Neural crest cell (in vitro differentiated cells): Measurements from ENCODE around the gene EDEM1. TPM values are rescaled to one million over a fixed set of nuclear protein-coding genes. Genes with fewer than 3 reads are reported as not detected.

ENCODE experiments used
- DNase-seq: peaks from one replicate; pipeline ENCODE4 v3.0.0; 2021; ENCODE audit warnings: low read depth, mixed read lengths, low spot score
- H3K27ac Mint-ChIP-seq: one replicate; pipeline ENCODE4 v1.8.0; 2021; ENCODE audit warnings: mild to moderate bottlenecking, mixed read lengths; ENCODE audit not compliant: unreplicated experiment
- H3K27me3 Mint-ChIP-seq: 2 replicates; pipeline ENCODE4 v1.8.0; 2021; ENCODE audit warnings: low read depth, mild to moderate bottlenecking, mixed read lengths
- H3K36me3 Mint-ChIP-seq: 2 replicates; pipeline ENCODE4 v1.8.0; 2021; ENCODE audit warnings: low read depth, mild to moderate bottlenecking, mixed read lengths
- H3K4me1 Mint-ChIP-seq: 2 replicates; pipeline ENCODE4 v1.8.0; 2021; ENCODE audit warnings: mixed read lengths
- H3K4me3 Mint-ChIP-seq: one replicate; pipeline ENCODE4 v1.8.0; 2021; ENCODE audit warnings: mild to moderate bottlenecking, mixed read lengths
- H3K9me3 Mint-ChIP-seq: 2 replicates; pipeline ENCODE4 v1.8.0; 2021; ENCODE audit warnings: mixed read lengths
- microRNA-seq: library from miRNA; unstranded; fragments of <30 nt; microRNA quantifications from one replicate; pipeline ENCODE4, GENCODE V29; 2020
- total RNA-seq: library from RNA; stranded (reverse); gene quantifications from 2 replicates; pipeline ENCODE4 v1.2.1, GENCODE V29; 2021
- TF ChIP-seq, protein P1 (sequence below): fragments of 200-600 bp; sonication (generic); conservative IDR thresholded peaks from 2 replicates; pipeline ENCODE4 v1.5.0; 2021; ENCODE audit warnings: antibody characterized with exemption, mild to moderate bottlenecking

Gene EDEM1
- total RNA-seq, 1 donor from 2014 or later = 21.2 TPM

GRCh38 chr3:5267889-5268288 lies 80.4 kb downstream of the EDEM1 start:
- H3K36me3 Mint-ChIP-seq = no peaks in the 10 kb centered on the region
- no peaks in the 10 kb centered on the region for H3K4me1 Mint-ChIP-seq
- DNase-seq = no peak
- no peaks in the 10 kb centered on the region for H3K9me3 Mint-ChIP-seq
- no peaks in the 10 kb centered on the region for H3K27me3 Mint-ChIP-seq
- no peak overlapping the region for H3K27ac Mint-ChIP-seq
- TF ChIP-seq, protein P1, sequence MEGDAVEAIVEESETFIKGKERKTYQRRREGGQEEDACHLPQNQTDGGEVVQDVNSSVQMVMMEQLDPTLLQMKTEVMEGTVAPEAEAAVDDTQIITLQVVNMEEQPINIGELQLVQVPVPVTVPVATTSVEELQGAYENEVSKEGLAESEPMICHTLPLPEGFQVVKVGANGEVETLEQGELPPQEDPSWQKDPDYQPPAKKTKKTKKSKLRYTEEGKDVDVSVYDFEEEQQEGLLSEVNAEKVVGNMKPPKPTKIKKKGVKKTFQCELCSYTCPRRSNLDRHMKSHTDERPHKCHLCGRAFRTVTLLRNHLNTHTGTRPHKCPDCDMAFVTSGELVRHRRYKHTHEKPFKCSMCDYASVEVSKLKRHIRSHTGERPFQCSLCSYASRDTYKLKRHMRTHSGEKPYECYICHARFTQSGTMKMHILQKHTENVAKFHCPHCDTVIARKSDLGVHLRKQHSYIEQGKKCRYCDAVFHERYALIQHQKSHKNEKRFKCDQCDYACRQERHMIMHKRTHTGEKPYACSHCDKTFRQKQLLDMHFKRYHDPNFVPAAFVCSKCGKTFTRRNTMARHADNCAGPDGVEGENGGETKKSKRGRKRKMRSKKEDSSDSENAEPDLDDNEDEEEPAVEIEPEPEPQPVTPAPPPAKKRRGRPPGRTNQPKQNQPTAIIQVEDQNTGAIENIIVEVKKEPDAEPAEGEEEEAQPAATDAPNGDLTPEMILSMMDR = no peak
- no peak overlapping the region for H3K4me3 Mint-ChIP-seq

Small RNA genes within 50 kb of the gene (microRNA-seq; reads per million reads assigned to microRNA genes)
- not detected for gene MIR4790

Other genes starting within 250 kb of the EDEM1 start
- gene BHLHE40, start 208.3 kb upstream of the EDEM1 start, total RNA-seq = 0.21 and 0.32 TPM in 2 replicates
- gene ARL8B, start 65.4 kb upstream of the EDEM1 start, total RNA-seq = 34.5 and 35.7 TPM in 2 replicates